ENCODE measurements around the gene CCNF.

- TF ChIP-seq CBX5 (IDR thresholded peaks at IDR 0.05; ENCODE audit: low read depth, low read length) (no peak), EP300 (IDR thresholded peaks at IDR 0.05; ENCODE audit: borderline replicate concordance in 1 of 2, low read depth in 2 of 2, low read length in 2 of 2) (no peak), ATF2 (IDR thresholded peaks at IDR 0.05; ENCODE audit: low read length) (no peak), POLR2A (IDR thresholded peaks at IDR 0.05; ENCODE audit: control extremely low read depth in 1 of 2, low read depth in 2 of 2, low read length in 2 of 2) (no peak), CTCF (IDR thresholded peaks at IDR 0.05; ENCODE audit: control extremely low read depth in 1 of 3, insufficient read depth in 1 of 3, low read depth in 1 of 3, low read length in 3 of 3) (no peak), HDAC6 (IDR thresholded peaks at IDR 0.05; ENCODE audit: low read depth, low read length) (no peak), ATF3 (IDR thresholded peaks at IDR 0.05; ENCODE audit: insufficient read depth, low read depth, low read length) (no peak), FOSL1 (IDR thresholded peaks at IDR 0.05; ENCODE audit: insufficient read depth, low read depth, low read length) (no peak), CREB1 (IDR thresholded peaks at IDR 0.05) (no peak), CEBPB (IDR thresholded peaks at IDR 0.05; ENCODE audit: low read depth, low read length) (no peak), SIN3A (conservative IDR thresholded peaks at IDR 0.05 in 1 of 2, IDR thresholded peaks at IDR 0.05 in 1 of 2; ENCODE audit: low read depth in 1 of 2, low read length in 2 of 2) (no peak)
These were observed 10.4 kb downstream of the CCNF start for GRCh38 chr16:2439598-2439997.
